Measurements from ENCODE around the gene NOD1.
A peak's percentile ranks its signal among the peaks of the same experiment; 100 is the strongest.

DNA sequence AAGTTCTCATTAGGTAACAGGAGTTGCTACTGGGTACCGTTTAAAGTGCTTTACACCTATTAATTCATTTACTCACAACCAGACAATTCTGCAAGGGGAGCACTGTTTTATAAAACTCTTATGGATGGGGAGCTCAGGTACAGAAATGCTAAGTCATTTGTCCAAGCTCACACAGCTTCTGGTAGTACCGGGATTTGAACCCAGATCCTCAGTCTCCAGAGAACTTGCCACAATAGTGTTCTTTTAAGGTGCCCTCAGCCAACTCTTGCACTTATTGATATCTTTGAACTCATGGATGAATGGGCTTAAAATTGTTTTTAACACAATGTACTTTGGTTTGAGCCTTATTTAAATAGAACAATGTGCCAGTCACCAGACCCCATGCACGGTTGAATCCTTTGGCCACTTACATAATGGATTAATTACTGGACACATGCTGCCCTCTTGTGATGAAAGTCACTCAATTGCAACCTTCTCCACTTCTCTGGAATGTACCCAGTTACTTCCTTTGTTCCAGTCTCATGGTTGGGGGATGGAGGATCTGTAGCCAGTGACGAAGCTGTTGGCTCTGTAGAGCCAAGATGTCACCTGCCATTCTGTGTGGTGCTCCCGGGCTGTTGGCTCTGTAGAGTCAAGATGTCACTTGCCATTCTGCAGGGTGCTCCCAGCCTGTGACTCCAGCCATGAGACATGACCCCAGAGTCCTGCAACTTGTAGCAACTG is 65.6 kb downstream of the NOD1 start:
- TF ChIP-seq POLR2A (IDR thresholded peaks at IDR 0.05), result no peak
- TF ChIP-seq, protein P1, sequence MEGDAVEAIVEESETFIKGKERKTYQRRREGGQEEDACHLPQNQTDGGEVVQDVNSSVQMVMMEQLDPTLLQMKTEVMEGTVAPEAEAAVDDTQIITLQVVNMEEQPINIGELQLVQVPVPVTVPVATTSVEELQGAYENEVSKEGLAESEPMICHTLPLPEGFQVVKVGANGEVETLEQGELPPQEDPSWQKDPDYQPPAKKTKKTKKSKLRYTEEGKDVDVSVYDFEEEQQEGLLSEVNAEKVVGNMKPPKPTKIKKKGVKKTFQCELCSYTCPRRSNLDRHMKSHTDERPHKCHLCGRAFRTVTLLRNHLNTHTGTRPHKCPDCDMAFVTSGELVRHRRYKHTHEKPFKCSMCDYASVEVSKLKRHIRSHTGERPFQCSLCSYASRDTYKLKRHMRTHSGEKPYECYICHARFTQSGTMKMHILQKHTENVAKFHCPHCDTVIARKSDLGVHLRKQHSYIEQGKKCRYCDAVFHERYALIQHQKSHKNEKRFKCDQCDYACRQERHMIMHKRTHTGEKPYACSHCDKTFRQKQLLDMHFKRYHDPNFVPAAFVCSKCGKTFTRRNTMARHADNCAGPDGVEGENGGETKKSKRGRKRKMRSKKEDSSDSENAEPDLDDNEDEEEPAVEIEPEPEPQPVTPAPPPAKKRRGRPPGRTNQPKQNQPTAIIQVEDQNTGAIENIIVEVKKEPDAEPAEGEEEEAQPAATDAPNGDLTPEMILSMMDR (IDR thresholded peaks at IDR 0.05), result peak; percentile 37 to 62 (median 57)
